Karpas-422 (cell line): Measurements from ENCODE around the gene CERS3. TPM values are rescaled to one million over a fixed set of nuclear protein-coding genes. Genes with fewer than 3 reads are reported as not detected.

Experiments
- DNase-seq: peaks from one replicate; pipeline ENCODE4 v3.0.0-alpha.2; 2015
- H2AFZ ChIP-seq: fragments of 200-600 bp; sonication (generic); 2 replicates; pipeline ENCODE4 v1.6.1; 2014; ENCODE audit warnings: antibody characterized with exemption, low read length, mixed read lengths
- H3K27ac ChIP-seq: fragments of 200-600 bp; sonication (generic); 2 replicates; pipeline ENCODE4 v1.5.1; 2014; ENCODE audit warnings: mild to moderate bottlenecking, low read length, moderate library complexity
- H3K27me3 ChIP-seq: fragments of 200-600 bp; sonication (generic); 2 replicates; pipeline ENCODE4 v1.6.1; 2014; ENCODE audit warnings: low read length, mixed read lengths
- H3K36me3 ChIP-seq: fragments of 200-600 bp; sonication (generic); 2 replicates; pipeline ENCODE4 v1.6.1; 2014; ENCODE audit warnings: low read length, mixed read lengths; ENCODE audit not compliant: insufficient read depth
- H3K4me1 ChIP-seq: fragments of 200-600 bp; sonication (generic); 2 replicates; pipeline ENCODE4 v1.6.1; 2014; ENCODE audit warnings: mild to moderate bottlenecking, low read length, mixed read lengths
- H3K4me2 ChIP-seq: fragments of 200-600 bp; sonication (generic); 2 replicates; pipeline ENCODE4 v1.6.1; 2014; ENCODE audit warnings: low read length, low read depth, mild to moderate bottlenecking; ENCODE audit not compliant: poor library complexity, severe bottlenecking
- H3K4me3 ChIP-seq: fragments of 200-600 bp; sonication (generic); 2 replicates; pipeline ENCODE4 v1.5.1; 2014; ENCODE audit warnings: mild to moderate bottlenecking, antibody characterized with exemption, low read length, mixed read lengths
- H3K79me2 ChIP-seq: fragments of 200-600 bp; sonication (generic); 2 replicates; pipeline ENCODE4 v1.6.1; 2014; ENCODE audit warnings: mild to moderate bottlenecking, low read length, mixed read lengths
- H3K9ac ChIP-seq: fragments of 200-600 bp; sonication (generic); 2 replicates; pipeline ENCODE4 v1.6.0; 2014; ENCODE audit warnings: low read length
- H3K9me2 ChIP-seq: fragments of 200-600 bp; sonication (generic), shearing (Covaris generic); replicated peaks from 2 replicates; pipeline ENCODE4 v1.6.0; 2014; ENCODE audit warnings: mild to moderate bottlenecking, low read length, moderate library complexity; ENCODE audit not compliant: insufficient read depth
- H3K9me3 ChIP-seq: fragments of 300-700, 200-600 bp; sonication (generic); 2 replicates; pipeline ENCODE4 v1.6.1; 2014; ENCODE audit warnings: low read length, mixed read lengths
- H4K20me1 ChIP-seq: fragments of 200-600 bp; sonication (generic); 2 replicates; pipeline ENCODE4 v1.6.1; 2014; ENCODE audit warnings: mild to moderate bottlenecking, antibody characterized with exemption, low read length, low read depth; ENCODE audit not compliant: insufficient read depth
- total RNA-seq: library from RNA; depleted of rRNA; stranded (reverse); fragments of >200 nt; shearing (Covaris generic); gene quantifications from 2 replicates; pipeline ENCODE4 v1.2.3, GENCODE V29; 2014; ENCODE audit warnings: low replicate concordance

Gene CERS3
- total RNA-seq, 1 experiment from 2014 or later = 0.15 TPM

GRCh38 chr15:100526027-100526481 lies 2.7 kb downstream of the CERS3 start:
- Histone ChIP-seq H3K27ac (no peak overlapping the region), H4K20me1 (no peaks in the 10 kb centered on the region), H3K9me2 (no peaks in the 10 kb centered on the region), H3K36me3 (no peaks in the 10 kb centered on the region), H3K27me3 (no peaks in the 10 kb centered on the region), H3K4me3 (no peak overlapping the region), H3K4me1 (no peaks in the 10 kb centered on the region), H2AFZ (no peak overlapping the region), H3K9ac (no peak overlapping the region), H3K4me2 (no peak overlapping the region), H3K9me3 (no peaks in the 10 kb centered on the region), H3K79me2 (no peaks in the 10 kb centered on the region)
- DNase-seq = no peak

- H4K20me1 ChIP-seq = no peaks in the 10 kb centered on the region
- H2AFZ ChIP-seq = no peak overlapping the region
- no peak overlapping the region for H3K27ac ChIP-seq
- no peak for DNase-seq
- no peak overlapping the region for H3K4me3 ChIP-seq
- no peak overlapping the region for H3K9ac ChIP-seq
- H3K4me2 ChIP-seq = no peak overlapping the region
- H3K79me2 ChIP-seq = no peaks in the 10 kb centered on the region
- no peaks in the 10 kb centered on the region for H3K9me2 ChIP-seq
- no peaks in the 10 kb centered on the region for H3K27me3 ChIP-seq
- H3K4me1 ChIP-seq = no peaks in the 10 kb centered on the region
- H3K36me3 ChIP-seq = no peaks in the 10 kb centered on the region
- H3K9me3 ChIP-seq = no peaks in the 10 kb centered on the region
Observed at GRCh38 chr15:100525436-100525835, 3.3 kb downstream of the CERS3 start.

DNA sequence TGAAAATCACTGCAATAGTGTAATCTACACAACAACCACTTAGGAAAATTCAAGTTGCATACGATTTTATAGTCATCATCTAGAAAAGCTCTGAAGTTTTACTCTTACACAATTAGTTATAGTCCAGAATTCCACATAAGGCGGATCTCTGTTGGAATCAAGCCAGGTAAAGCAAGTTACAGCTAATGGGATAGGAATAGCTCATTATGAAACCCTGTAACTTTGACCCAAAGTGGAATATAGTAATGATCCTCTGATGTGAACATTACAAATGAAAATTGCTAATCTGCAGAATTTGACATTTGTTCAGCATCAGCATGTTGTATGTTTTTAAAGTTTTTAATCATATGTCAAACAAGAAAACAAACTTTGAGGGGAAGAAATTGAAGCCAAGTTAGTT lies 4.4 kb downstream of the CERS3 start:
- no peaks in the 10 kb centered on the region for H3K79me2 ChIP-seq
- H3K36me3 ChIP-seq = no peaks in the 10 kb centered on the region
- no peak overlapping the region for H3K27ac ChIP-seq
- no peak for DNase-seq
- H3K4me3 ChIP-seq = no peak overlapping the region
- H3K9me2 ChIP-seq = no peaks in the 10 kb centered on the region
- no peak overlapping the region for H3K9ac ChIP-seq
- H2AFZ ChIP-seq = no peak overlapping the region
- H4K20me1 ChIP-seq = no peaks in the 10 kb centered on the region
- H3K9me3 ChIP-seq = no peaks in the 10 kb centered on the region
- no peak overlapping the region for H3K4me2 ChIP-seq
- no peaks in the 10 kb centered on the region for H3K27me3 ChIP-seq
- no peaks in the 10 kb centered on the region for H3K4me1 ChIP-seq

- Histone ChIP-seq H3K27ac (no peak overlapping the region), H3K4me1 (no peaks in the 10 kb centered on the region), H3K9me3 (no peaks in the 10 kb centered on the region), H3K27me3 (no peaks in the 10 kb centered on the region), H3K9me2 (no peaks in the 10 kb centered on the region), H3K4me3 (no peak overlapping the region), H4K20me1 (no peaks in the 10 kb centered on the region), H3K36me3 (no peaks in the 10 kb centered on the region), H3K9ac (no peak overlapping the region), H3K79me2 (no peaks in the 10 kb centered on the region), H2AFZ (no peak overlapping the region), H3K4me2 (no peak overlapping the region)
- no peak for DNase-seq
Observed at GRCh38 chr15:100521907-100522306, 6.8 kb downstream of the CERS3 start.

DNA sequence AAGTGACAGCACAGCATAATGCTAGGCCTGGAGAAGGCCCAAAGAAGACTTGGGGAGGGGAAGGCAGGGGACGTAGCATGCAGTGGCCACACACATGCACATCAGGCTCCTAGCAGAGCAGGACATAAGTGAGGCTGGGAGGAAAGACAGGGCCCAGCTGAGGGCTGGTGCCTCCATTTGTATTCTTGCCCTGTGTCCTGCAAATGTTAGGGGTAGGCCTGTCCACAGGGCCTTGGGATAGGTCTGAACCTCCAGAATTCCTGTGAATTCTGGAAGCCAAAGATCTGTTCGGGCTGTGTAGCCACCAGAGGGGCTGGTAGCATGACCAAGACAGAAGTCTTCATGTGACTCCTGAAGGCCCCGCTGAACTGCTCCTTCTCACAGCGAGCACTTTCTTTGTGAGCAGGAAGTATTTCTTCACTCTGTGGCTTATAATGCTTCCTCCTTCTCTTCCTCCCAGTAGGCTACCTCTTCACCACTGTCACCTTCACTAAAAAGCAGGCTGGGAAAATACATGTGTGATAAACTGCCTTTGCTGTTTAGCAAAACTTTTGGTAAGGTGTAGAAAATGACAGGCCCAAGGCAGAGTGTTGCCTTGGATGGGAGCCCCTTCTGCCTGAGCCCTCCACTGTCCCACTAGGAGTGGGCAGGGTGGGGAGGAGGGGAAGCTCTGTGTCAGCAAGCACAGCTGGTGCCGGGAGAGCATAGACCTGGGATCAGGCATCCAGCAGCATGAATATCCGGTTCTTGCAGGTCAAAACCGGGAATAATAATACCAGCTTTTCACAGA lies 8.4 kb downstream of the CERS3 start:
- Histone ChIP-seq H3K27ac (no peak overlapping the region), H3K79me2 (no peaks in the 10 kb centered on the region)
- no peak for DNase-seq

DNA sequence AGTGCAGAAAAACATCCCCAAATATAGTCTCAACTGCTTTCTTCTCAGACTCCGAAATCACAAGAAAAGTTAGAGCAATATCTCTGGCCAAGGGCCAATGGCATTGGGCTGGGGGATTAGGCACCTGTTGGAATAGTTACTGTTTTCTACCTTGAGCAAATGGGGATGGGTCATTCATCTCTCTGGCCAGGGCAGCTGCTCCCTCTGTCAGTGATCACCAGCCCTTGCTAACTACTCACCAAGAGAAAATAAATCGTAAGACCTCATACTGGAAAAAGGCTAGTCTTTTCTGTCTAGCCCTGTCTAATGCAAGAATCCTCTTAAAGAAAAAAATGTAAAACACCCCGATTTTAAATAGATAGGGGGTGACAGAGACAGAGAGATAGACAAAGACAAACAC lies 10.9 kb downstream of the CERS3 start:
- Histone ChIP-seq H3K9ac (no peak overlapping the region), H4K20me1 (no peaks in the 10 kb centered on the region)

More for the DNA sequence above, 8.4 kb downstream of the CERS3 start:
- Histone ChIP-seq H3K4me1 (no peaks in the 10 kb centered on the region), H3K4me3 (no peak overlapping the region), H2AFZ (no peak overlapping the region), H3K9me3 (no peaks in the 10 kb centered on the region), H3K36me3 (no peaks in the 10 kb centered on the region), H3K9me2 (no peaks in the 10 kb centered on the region), H4K20me1 (no peaks in the 10 kb centered on the region), H3K4me2 (no peak overlapping the region), H3K9ac (no peak overlapping the region), H3K27me3 (no peaks in the 10 kb centered on the region)

DNA sequence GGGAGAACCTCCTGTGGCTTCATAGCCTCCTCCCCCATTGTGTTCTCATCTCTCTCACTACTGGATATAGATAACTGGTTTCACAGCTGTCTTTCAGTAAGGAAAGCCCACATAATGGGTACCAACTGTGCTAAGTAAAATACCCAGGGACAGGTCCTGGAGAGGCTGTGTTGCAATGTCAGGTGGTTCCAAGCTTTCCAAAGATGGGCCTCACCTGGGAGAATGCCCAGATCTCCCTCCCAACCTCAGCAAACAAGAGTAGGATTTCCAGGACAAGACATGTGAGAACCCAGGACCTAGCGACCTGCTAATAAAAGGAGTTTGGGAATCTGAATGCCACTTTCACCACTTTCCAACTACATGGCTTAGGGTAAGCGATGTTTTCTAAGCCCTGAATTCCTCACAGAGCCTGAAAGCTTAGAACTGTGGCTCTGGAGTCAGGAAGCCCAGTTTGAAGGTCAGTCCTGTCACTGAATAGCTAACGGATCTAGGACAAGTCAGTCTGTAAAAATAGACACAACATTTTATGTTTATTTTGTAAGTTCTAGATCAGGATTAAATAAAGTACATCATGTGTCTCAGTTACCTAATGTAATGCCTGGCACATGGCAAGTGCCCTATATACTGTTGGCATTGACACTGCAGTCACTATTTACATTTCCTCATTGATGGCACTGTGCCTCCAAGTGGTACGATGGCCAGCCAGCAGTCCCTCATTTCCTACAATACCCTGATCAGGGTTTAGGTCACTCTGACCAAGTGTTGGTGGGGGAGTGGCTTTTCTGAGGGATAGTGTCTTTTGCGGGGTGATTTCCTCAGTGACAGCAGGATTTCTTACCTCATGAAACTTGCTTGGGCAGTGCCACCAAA lies 11.9 kb downstream of the CERS3 start:
- H2AFZ ChIP-seq = no peak overlapping the region
- no peak for DNase-seq

More for the DNA sequence above, 10.9 kb downstream of the CERS3 start:
- H3K9me3 ChIP-seq = no peaks in the 10 kb centered on the region
- H3K4me1 ChIP-seq = no peaks in the 10 kb centered on the region
- H3K9me2 ChIP-seq = no peaks in the 10 kb centered on the region
- H3K4me2 ChIP-seq = no peak overlapping the region
- H2AFZ ChIP-seq = no peak overlapping the region
- H3K27ac ChIP-seq = no peak overlapping the region
- no peaks in the 10 kb centered on the region for H3K36me3 ChIP-seq
- H3K79me2 ChIP-seq = no peaks in the 10 kb centered on the region
- H3K4me3 ChIP-seq = no peak overlapping the region
- H3K27me3 ChIP-seq = no peaks in the 10 kb centered on the region
- no peak for DNase-seq

GRCh38 chr15:100515758-100516157 lies 13.0 kb downstream of the CERS3 start:
- no peak overlapping the region for H2AFZ ChIP-seq
- H3K4me2 ChIP-seq = no peak overlapping the region
- no peak for DNase-seq

More for the DNA sequence above, 11.9 kb downstream of the CERS3 start:
- no peaks in the 10 kb centered on the region for H3K36me3 ChIP-seq
- H3K27me3 ChIP-seq = no peaks in the 10 kb centered on the region
- H3K4me3 ChIP-seq = no peak overlapping the region
- no peak overlapping the region for H3K4me2 ChIP-seq
- no peaks in the 10 kb centered on the region for H3K9me2 ChIP-seq
- no peaks in the 10 kb centered on the region for H3K79me2 ChIP-seq
- no peaks in the 10 kb centered on the region for H3K9me3 ChIP-seq
- H4K20me1 ChIP-seq = no peaks in the 10 kb centered on the region
- H3K27ac ChIP-seq = no peak overlapping the region
- no peaks in the 10 kb centered on the region for H3K4me1 ChIP-seq
- no peak overlapping the region for H3K9ac ChIP-seq

More at GRCh38 chr15:100515758-100516157, 13.0 kb downstream of the CERS3 start:
- Histone ChIP-seq H3K27ac (no peak overlapping the region), H3K4me3 (no peak overlapping the region), H3K9me3 (no peaks in the 10 kb centered on the region), H3K27me3 (no peaks in the 10 kb centered on the region), H4K20me1 (no peaks in the 10 kb centered on the region), H3K4me1 (no peaks in the 10 kb centered on the region), H3K36me3 (no peaks in the 10 kb centered on the region), H3K9me2 (no peaks in the 10 kb centered on the region), H3K79me2 (no peaks in the 10 kb centered on the region), H3K9ac (no peak overlapping the region)
